Fibroblast of lung (primary cell): ENCODE measurements around the gene ATP6AP2. TPM values are rescaled to one million over a fixed set of nuclear protein-coding genes. Genes with fewer than 3 reads are reported as not detected.

Experiments used
- DNase-seq, 2 donors: peaks; one replicate each; pipeline versions ENCODE4 v3.0.0 to v3.0.0-alpha.2; 2010; ENCODE audit warnings: low read depth in 2 of 2
- H2AFZ ChIP-seq: 2 replicates; pipeline ENCODE4 v1.5.1; 2012; ENCODE audit warnings: low read length, control low read depth, inconsistent platforms
- H3K27ac ChIP-seq: 2 replicates; pipeline ENCODE4 v1.5.1; 2011; ENCODE audit warnings: low read length, control low read depth; ENCODE audit not compliant: insufficient read depth
- H3K27me3 ChIP-seq: 2 replicates; pipeline ENCODE4 v1.5.1; 2011; ENCODE audit warnings: mild to moderate bottlenecking, low read length; ENCODE audit not compliant: control insufficient read depth, insufficient read depth
- H3K36me3 ChIP-seq: 2 replicates; pipeline ENCODE4 v1.5.1; 2011; ENCODE audit warnings: low read length; ENCODE audit not compliant: control insufficient read depth, insufficient read depth
- H3K4me1 ChIP-seq: 2 replicates; pipeline ENCODE4 v1.5.1; 2011; ENCODE audit warnings: low read length; ENCODE audit not compliant: control insufficient read depth, insufficient read depth; ENCODE audit errors: extremely low read depth
- H3K4me2 ChIP-seq: 2 replicates; pipeline ENCODE4 v1.5.1; 2011; ENCODE audit warnings: low read length, control low read depth; ENCODE audit not compliant: insufficient read depth; ENCODE audit errors: extremely low read depth
- H3K4me3 ChIP-seq, 4 experiments: fragments of 200-600 bp in 1 of 4; sonication (generic) in 1 of 4; replicated peaks in 1 of 4; 2 replicates each; pipeline ENCODE4 v1.5.1; 2011 to 2016; ENCODE audit warnings: low read length in 4 of 4, low read depth in 3 of 4, mild to moderate bottlenecking in 3 of 4, control low read depth in 2 of 4, inconsistent platforms in 1 of 4, mixed read lengths in 1 of 4; ENCODE audit not compliant: insufficient read depth in 1 of 4; ENCODE audit errors: control extremely low read depth in 1 of 4
- H3K79me2 ChIP-seq: 2 replicates; pipeline ENCODE4 v1.5.1; 2012; ENCODE audit warnings: mild to moderate bottlenecking, low read length, inconsistent platforms; ENCODE audit not compliant: control insufficient read depth, insufficient read depth
- H3K9ac ChIP-seq: 2 replicates; pipeline ENCODE4 v1.5.1; 2011; ENCODE audit warnings: mild to moderate bottlenecking, low read length, control low read depth; ENCODE audit not compliant: insufficient read depth
- H3K9me3 ChIP-seq: 2 replicates; pipeline ENCODE4 v1.5.1; 2012; ENCODE audit warnings: low read depth, low read length; ENCODE audit not compliant: control insufficient read depth, insufficient read depth
- H4K20me1 ChIP-seq: 2 replicates; pipeline ENCODE4 v1.5.1; 2011; ENCODE audit warnings: low read length; ENCODE audit not compliant: control insufficient read depth, insufficient read depth; ENCODE audit errors: extremely low read depth
- CTCF ChIP-seq, 2 donors: IDR thresholded peaks in 1 of 2; conservative IDR thresholded peaks in 1 of 2; 1 replicate in 1 of 2; 2 replicates in 1 of 2; pipeline ENCODE4 v1.5.1; 2011 to 2012; ENCODE audit warnings: low read length in 2 of 2, control low read depth in 1 of 2, inconsistent platforms in 1 of 2, low read depth in 1 of 2, mild to moderate bottlenecking in 1 of 2
- EZH2 ChIP-seq: IDR thresholded peaks from 2 replicates; pipeline ENCODE4 v1.5.1; 2012; ENCODE audit warnings: low read length, control low read depth, mild to moderate bottlenecking; ENCODE audit errors: missing control alignments
- polyA plus RNA-seq, 2 donors: library from polyadenylated mRNA; depleted of rRNA in 1 of 2; stranded (reverse) in 1 of 2; unstranded in 1 of 2; fragments of >200 nt; gene quantifications; 2 replicates each; pipeline ENCODE4 v1.2.1, GENCODE V29; 2011 to 2012; ENCODE audit warnings: missing spikeins in 1 of 2
- total RNA-seq: library from RNA; depleted of rRNA; stranded (reverse); fragments of >200 nt; gene quantifications from 2 replicates; pipeline ENCODE4 v1.2.1, GENCODE V29; 2014

The ATP6AP2 gene
- total and polyA plus RNA-seq, 2 donors (not counting 1 experiment from before 2014, with no cell fraction given), result 164 to 510 TPM

GRCh38 chrX:40644176-40644575, 63.4 kb downstream of the ATP6AP2 start:
- Histone ChIP-seq H3K79me2 (peaks cover 51% of the 10 kb centered on the region), H3K4me3 (peak overlapping the region; percentile 48 to 76 (median 56)), H4K20me1 (no peaks in the 10 kb centered on the region), H3K27ac (peak overlapping the region; percentile 85), H3K27me3 (no peaks in the 10 kb centered on the region), H3K9ac (no peak overlapping the region), H3K36me3 (no peaks in the 10 kb centered on the region), H2AFZ (no peak overlapping the region), H3K4me1 (no peaks in the 10 kb centered on the region), H3K4me2 (peak overlapping the region; percentile 21), H3K9me3 (no peaks in the 10 kb centered on the region)
- no peak for TF ChIP-seq EZH2
- no peak for TF ChIP-seq CTCF (conservative IDR thresholded peaks at IDR 0.05 in 1 of 2, IDR thresholded peaks at IDR 0.05 in 1 of 2; ENCODE audit: low read depth in 1 of 2, low read length in 2 of 2)
- DNase-seq, result peak in 1 of 2 donors; percentile 75

GRCh38 chrX:40644821-40645358, 64.1 kb downstream of the ATP6AP2 start:
- no peak overlapping the region for H2AFZ ChIP-seq
- H3K9ac ChIP-seq, result peak overlapping the region; percentile 46
- H3K79me2 ChIP-seq, result peaks cover 45% of the 10 kb centered on the region
- no peaks in the 10 kb centered on the region for H3K4me1 ChIP-seq
- no peaks in the 10 kb centered on the region for H4K20me1 ChIP-seq
- TF ChIP-seq EZH2 (no peak), CTCF (conservative IDR thresholded peaks at IDR 0.05 in 1 of 2, IDR thresholded peaks at IDR 0.05 in 1 of 2; ENCODE audit: low read depth in 1 of 2, low read length in 2 of 2) (no peak)
- no peaks in the 10 kb centered on the region for H3K27me3 ChIP-seq
- DNase-seq, result peak; percentile 67 to 73
- H3K27ac ChIP-seq, result peak overlapping the region; percentile 85
- H3K4me2 ChIP-seq, result peak overlapping the region; percentile 93
- no peaks in the 10 kb centered on the region for H3K36me3 ChIP-seq
- H3K4me3 ChIP-seq, result peak overlapping the region; percentile 48 to 76 (median 56)
- H3K9me3 ChIP-seq, result no peaks in the 10 kb centered on the region

DNA sequence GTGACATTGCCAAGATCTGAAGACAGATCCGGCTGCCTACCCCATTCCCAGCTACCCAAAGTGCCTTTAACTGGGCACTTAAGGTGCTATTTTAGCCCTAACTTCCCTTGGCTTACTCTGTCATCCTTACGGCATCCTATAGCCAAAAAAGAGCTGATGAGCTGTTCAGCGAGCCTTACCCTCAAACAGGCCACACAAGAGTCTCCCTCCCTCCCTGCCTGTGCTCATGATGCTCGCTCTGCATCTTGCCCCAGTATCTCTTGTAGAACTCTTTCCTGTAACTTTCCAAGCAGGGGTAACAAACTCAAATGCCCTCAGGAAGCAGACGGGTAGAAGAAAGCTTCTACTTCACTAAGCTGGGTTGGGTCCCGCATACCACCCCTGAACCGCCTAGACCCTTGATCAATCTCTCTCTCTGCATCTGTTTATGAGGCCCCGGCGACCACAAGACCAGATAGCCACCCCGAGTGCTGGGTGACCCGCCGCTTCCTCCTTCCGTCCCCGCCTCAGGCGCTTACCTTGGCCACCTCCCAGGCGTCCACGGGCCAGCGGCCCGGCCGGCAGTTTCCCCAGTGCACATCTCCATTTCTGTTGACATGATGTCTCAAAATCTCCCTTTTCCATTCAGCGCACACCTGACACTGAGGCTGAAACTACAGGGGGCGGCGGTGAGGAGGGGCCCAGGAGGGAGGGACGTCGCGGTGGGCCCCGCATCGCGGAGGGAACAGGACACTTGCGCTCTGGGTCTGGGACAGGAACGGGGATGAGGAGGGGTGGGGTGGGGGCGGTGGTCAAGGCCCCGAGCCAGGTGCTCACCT, 65.9 kb downstream of the ATP6AP2 start:
- no peaks in the 10 kb centered on the region for H3K36me3 ChIP-seq
- no peaks in the 10 kb centered on the region for H4K20me1 ChIP-seq
- H3K9me3 ChIP-seq, result no peaks in the 10 kb centered on the region
- H3K4me1 ChIP-seq, result no peaks in the 10 kb centered on the region
- TF ChIP-seq EZH2 (no peak), CTCF (conservative IDR thresholded peaks at IDR 0.05 in 1 of 2, IDR thresholded peaks at IDR 0.05 in 1 of 2; ENCODE audit: low read depth in 1 of 2, low read length in 2 of 2) (no peak)
- H3K27ac ChIP-seq, result peak overlapping the region; percentile 74
- H3K4me2 ChIP-seq, result peak overlapping the region; percentile 84
- H2AFZ ChIP-seq, result peak overlapping the region; percentile 39
- H3K9ac ChIP-seq, result peak overlapping the region; percentile 82
- peaks cover 39% of the 10 kb centered on the region for H3K79me2 ChIP-seq
- peak; percentile 11 to 27 for DNase-seq
- peak overlapping the region; percentile 69 to 85 (median 72) for H3K4me3 ChIP-seq
- no peaks in the 10 kb centered on the region for H3K27me3 ChIP-seq
